OCI-LY3 (cell line): Measurements from ENCODE around the gene CAMSAP2.

Experiments used
- H2AFZ ChIP-seq: fragments of 200-600, 300-600 bp; shearing (Covaris generic); 2 replicates; pipeline ENCODE4 v1.6.0; 2014; ENCODE audit warnings: antibody characterized with exemption, low read depth, low read length
- H3K27ac ChIP-seq: fragments of 200-600, 300-600 bp; sonication (generic); 2 replicates; pipeline ENCODE4 v1.5.1; 2014; ENCODE audit warnings: mild to moderate bottlenecking, low read length, moderate library complexity, mixed read lengths
- H3K27me3 ChIP-seq: fragments of 200-600, 300-600 bp; sonication (generic); 2 replicates; pipeline ENCODE4 v1.6.1; 2014; ENCODE audit warnings: low read depth, low read length, mixed read lengths
- H3K36me3 ChIP-seq: fragments of 200-600, 300-600 bp; sonication (generic); replicated peaks from 2 replicates; pipeline ENCODE3; 2014; ENCODE audit warnings: low read depth, low read length, mixed read lengths
- H3K4me1 ChIP-seq: fragments of 300-600, 200-600 bp; sonication (generic); 2 replicates; pipeline ENCODE4 v1.6.1; 2014; ENCODE audit warnings: low read length, mixed read lengths
- H3K4me2 ChIP-seq: fragments of 200-600, 300-600 bp; sonication (generic); 2 replicates; pipeline ENCODE4 v1.6.1; 2014; ENCODE audit warnings: low read length, mixed read lengths
- H3K4me3 ChIP-seq: fragments of 300-600, 200-600 bp; sonication (generic); 2 replicates; pipeline ENCODE4 v1.5.1; 2014; ENCODE audit warnings: antibody characterized with exemption, mild to moderate bottlenecking, low read length, moderate library complexity
- H3K79me2 ChIP-seq: fragments of 300-600, 200-600 bp; shearing (Covaris generic); 2 replicates; pipeline ENCODE4 v1.6.1; 2014; ENCODE audit warnings: mild to moderate bottlenecking, low read length, mixed read lengths
- H3K9ac ChIP-seq: fragments of 300-600, 200-600 bp; shearing (Covaris generic); 2 replicates; pipeline ENCODE4 v1.6.0; 2014; ENCODE audit warnings: mild to moderate bottlenecking, low read length, moderate library complexity
- H3K9me3 ChIP-seq: fragments of 200-600, 300-600 bp; shearing (Covaris generic); 2 replicates; pipeline ENCODE4 v1.6.1; 2014; ENCODE audit warnings: low read length, mixed read lengths; ENCODE audit not compliant: insufficient read depth
- H4K20me1 ChIP-seq: fragments of 200-600, 300-600 bp; sonication (generic); 2 replicates; pipeline ENCODE4 v1.6.1; 2016; ENCODE audit warnings: low read length, mixed read lengths; ENCODE audit not compliant: insufficient read depth
- EZH2phosphoT487 ChIP-seq: fragments of 200-600 bp; shearing (Covaris generic); IDR thresholded peaks from 2 replicates; pipeline ENCODE4 v1.6.1; 2018; ENCODE audit warnings: antibody characterized with exemption, mixed run types, low read depth
- TF ChIP-seq, protein P1 (sequence below): fragments of 200-600, 300-600 bp; sonication (generic); IDR thresholded peaks from 2 replicates; pipeline ENCODE4 v1.5.1; 2014; ENCODE audit warnings: antibody characterized with exemption, low read length, low read depth

CAMSAP2 gene

DNA sequence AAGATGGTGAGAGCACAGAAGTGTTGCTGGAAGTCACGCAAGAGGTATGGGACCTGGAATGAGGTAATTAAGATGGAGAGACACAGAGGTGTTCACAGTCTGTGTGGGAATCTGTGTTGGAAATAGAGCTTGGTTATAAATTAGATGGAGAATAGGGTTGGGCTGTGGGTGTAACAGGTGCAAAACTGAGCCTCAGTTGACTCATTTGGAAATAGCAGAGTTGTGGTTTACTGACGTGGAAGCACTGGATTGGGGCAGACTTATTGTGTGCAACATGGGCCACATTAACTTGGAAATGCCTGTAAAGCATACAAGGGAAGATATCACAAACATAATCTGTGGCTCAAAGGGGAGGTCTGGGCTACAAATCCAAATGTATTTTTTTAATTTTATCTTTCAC lies 13.0 kb downstream of the CAMSAP2 start:
- Histone ChIP-seq H3K9ac (no peak overlapping the region), H3K4me3 (no peak overlapping the region), H3K27ac (no peak overlapping the region), H3K27me3 (no peaks in the 10 kb centered on the region), H3K79me2 (peaks cover 16% of the 10 kb centered on the region), H3K4me2 (no peak overlapping the region), H4K20me1 (0 out of 2 replicates have a peak, but pooled peaks cover 8% of the 10 kb centered on the region), H2AFZ (no peak overlapping the region), H3K4me1 (peaks cover 6% of the 10 kb centered on the region), H3K9me3 (no peaks in the 10 kb centered on the region), H3K36me3 (no peaks in the 10 kb centered on the region)
- TF ChIP-seq EZH2phosphoT487, result no peak
- TF ChIP-seq, protein P1, sequence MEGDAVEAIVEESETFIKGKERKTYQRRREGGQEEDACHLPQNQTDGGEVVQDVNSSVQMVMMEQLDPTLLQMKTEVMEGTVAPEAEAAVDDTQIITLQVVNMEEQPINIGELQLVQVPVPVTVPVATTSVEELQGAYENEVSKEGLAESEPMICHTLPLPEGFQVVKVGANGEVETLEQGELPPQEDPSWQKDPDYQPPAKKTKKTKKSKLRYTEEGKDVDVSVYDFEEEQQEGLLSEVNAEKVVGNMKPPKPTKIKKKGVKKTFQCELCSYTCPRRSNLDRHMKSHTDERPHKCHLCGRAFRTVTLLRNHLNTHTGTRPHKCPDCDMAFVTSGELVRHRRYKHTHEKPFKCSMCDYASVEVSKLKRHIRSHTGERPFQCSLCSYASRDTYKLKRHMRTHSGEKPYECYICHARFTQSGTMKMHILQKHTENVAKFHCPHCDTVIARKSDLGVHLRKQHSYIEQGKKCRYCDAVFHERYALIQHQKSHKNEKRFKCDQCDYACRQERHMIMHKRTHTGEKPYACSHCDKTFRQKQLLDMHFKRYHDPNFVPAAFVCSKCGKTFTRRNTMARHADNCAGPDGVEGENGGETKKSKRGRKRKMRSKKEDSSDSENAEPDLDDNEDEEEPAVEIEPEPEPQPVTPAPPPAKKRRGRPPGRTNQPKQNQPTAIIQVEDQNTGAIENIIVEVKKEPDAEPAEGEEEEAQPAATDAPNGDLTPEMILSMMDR, result no peak

DNA sequence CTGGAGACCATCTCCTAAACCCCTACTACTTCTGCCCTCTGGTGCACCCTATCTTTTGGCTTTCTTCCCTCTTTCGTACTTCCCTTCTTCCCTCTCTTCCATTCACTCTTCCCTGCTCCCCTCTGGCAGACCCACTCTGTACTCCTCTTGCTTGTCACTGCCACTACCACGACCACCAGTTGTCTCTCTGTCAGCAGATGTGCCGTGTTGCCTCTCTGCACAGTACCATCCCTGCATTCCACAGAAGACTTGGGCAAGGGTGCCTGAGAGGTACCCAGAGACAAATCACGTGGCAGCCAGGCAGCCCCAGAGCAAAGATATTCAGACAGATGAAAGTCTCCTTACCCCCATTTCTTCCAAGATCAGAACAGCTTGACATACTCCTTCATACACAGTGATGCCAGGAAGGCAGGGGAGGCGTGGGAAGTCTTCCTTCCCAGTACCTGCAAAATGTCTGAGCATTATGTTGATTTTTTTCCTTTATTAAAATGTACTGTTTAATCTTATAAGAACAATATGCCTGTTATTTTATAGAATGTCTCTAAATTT lies 15.0 kb downstream of the CAMSAP2 start:
- Histone ChIP-seq H3K36me3 (no peaks in the 10 kb centered on the region), H3K9ac (no peak overlapping the region)

DNA sequence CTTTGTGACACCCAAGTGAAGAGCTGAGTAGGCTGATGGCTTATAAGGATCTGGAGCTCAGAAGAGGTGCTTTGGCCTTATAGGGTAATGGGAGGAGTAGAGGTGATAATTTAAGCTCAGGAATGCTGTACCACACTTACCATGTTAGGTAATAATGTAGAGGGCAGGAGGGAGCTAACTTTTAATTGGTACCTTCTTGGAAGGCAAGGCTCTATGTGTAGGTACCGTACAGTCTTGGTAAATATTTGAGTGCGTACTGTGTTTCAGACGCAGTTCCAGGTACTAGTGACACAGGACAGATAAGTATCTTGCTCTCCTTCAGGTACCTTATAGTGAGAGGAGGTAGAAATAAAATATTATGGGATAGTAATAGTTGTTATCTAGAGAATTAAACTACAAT lies 16.8 kb downstream of the CAMSAP2 start:
- Histone ChIP-seq H2AFZ (no peak overlapping the region), H4K20me1 (0 out of 2 replicates have a peak, but pooled peaks cover 3% of the 10 kb centered on the region), H3K27me3 (no peaks in the 10 kb centered on the region), H3K9ac (no peak overlapping the region), H3K36me3 (no peaks in the 10 kb centered on the region), H3K9me3 (no peaks in the 10 kb centered on the region), H3K27ac (no peak overlapping the region), H3K4me2 (no peak overlapping the region), H3K4me1 (peaks cover 6% of the 10 kb centered on the region), H3K4me3 (no peak overlapping the region), H3K79me2 (0 out of 2 replicates have a peak, but pooled peaks cover 7% of the 10 kb centered on the region)
- no peak for TF ChIP-seq EZH2phosphoT487
- TF ChIP-seq, protein P1, result no peak

More for the DNA sequence above, 15.0 kb downstream of the CAMSAP2 start:
- Histone ChIP-seq H2AFZ (no peak overlapping the region), H3K9me3 (no peaks in the 10 kb centered on the region), H3K79me2 (peaks cover 7% of the 10 kb centered on the region; the same call in 1 of the 2 replicates), H3K4me2 (no peak overlapping the region), H3K4me1 (peaks cover 6% of the 10 kb centered on the region), H3K4me3 (no peak overlapping the region), H3K27me3 (no peaks in the 10 kb centered on the region), H4K20me1 (0 out of 2 replicates have a peak, but pooled peaks cover 3% of the 10 kb centered on the region), H3K27ac (no peak overlapping the region)
- no peak for TF ChIP-seq EZH2phosphoT487
- TF ChIP-seq, protein P1, result no peak

DNA sequence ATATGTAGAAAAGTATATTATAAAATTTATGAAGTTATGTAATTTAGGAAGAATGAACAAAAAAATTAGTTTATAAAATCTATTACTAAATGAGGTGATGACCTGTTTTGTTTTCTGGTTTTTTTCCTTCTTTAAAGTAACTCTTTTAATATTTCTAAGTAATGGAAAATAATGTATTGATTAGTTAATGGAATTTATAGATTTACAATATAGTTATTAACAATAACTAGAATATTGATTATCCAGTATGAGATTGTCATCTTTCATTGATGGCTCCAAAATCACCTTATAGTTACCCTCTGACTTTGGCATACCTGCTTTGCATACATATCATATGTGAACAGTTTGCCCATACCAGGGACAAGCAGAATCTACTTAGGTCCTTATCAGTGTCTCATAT lies 23.4 kb downstream of the CAMSAP2 start:
- Histone ChIP-seq H3K4me3 (no peak overlapping the region), H3K4me2 (no peak overlapping the region), H3K36me3 (peaks cover 9% of the 10 kb centered on the region), H4K20me1 (no peaks in the 10 kb centered on the region), H2AFZ (no peak overlapping the region), H3K9me3 (no peaks in the 10 kb centered on the region), H3K27me3 (no peaks in the 10 kb centered on the region), H3K27ac (no peak overlapping the region), H3K79me2 (no peaks in the 10 kb centered on the region), H3K4me1 (no peaks in the 10 kb centered on the region), H3K9ac (no peak overlapping the region)
- TF ChIP-seq, protein P1, result no peak
- TF ChIP-seq EZH2phosphoT487, result no peak
